Peyer's patch (tissue), 4 donors: ENCODE data around the gene NOPCHAP1. TPM values are rescaled to one million over a fixed set of nuclear protein-coding genes. Genes with fewer than 3 reads are reported as not detected.
A peak's percentile ranks its signal among the peaks of the same experiment; 100 is the strongest.

Source experiments
- DNase-seq, 3 donors: peaks; one replicate each; pipeline ENCODE4 v3.0.0-alpha.2; 2017 to 2019
- H3K27ac ChIP-seq, 4 donors: fragments of 200-600 bp; sonication (generic); one replicate each; pipeline ENCODE4 v1.5.1; 2016 to 2019
- H3K27me3 ChIP-seq, 2 donors: fragments of 200-600 bp; sonication (generic); one replicate each; pipeline ENCODE4 v1.5.1; 2019
- H3K36me3 ChIP-seq, 3 donors: fragments of 200-600 bp; sonication (generic); one replicate each; pipeline ENCODE4 v1.5.1; 2016 to 2019
- H3K4me1 ChIP-seq, 4 donors: fragments of 200-600 bp; sonication (generic); one replicate each; pipeline ENCODE4 v1.5.1; 2016 to 2019
- H3K4me3 ChIP-seq, 4 donors: fragments of 200-600 bp; sonication (generic); 1 replicate in 3 of 4; 2 replicates in 1 of 4; pipeline ENCODE4 v1.5.1; 2016 to 2019; ENCODE audit warnings: mild to moderate bottlenecking in 1 of 4
- H3K9me3 ChIP-seq, 4 donors: fragments of 200-600 bp; sonication (generic); one replicate each; pipeline ENCODE4 v1.5.1; 2016 to 2019; ENCODE audit warnings: mild to moderate bottlenecking in 1 of 4
- CTCF ChIP-seq, 6 experiments: fragments of 450-650 bp in 4 of 6; fragments of 200-600 bp in 2 of 6; sonication (generic) in 1 of 6; IDR thresholded peaks; one replicate each; pipeline ENCODE4 v1.5.1; 2017 to 2019; ENCODE audit warnings: antibody characterized with exemption in 6 of 6, mild to moderate bottlenecking in 3 of 6, moderate library complexity in 1 of 6
- POLR2A ChIP-seq, 2 donors: fragments of 450-650 bp; IDR thresholded peaks; one replicate each; pipeline ENCODE4 v1.5.1; 2017; ENCODE audit warnings: antibody characterized with exemption in 2 of 2, mild to moderate bottlenecking in 2 of 2, moderate library complexity in 2 of 2
- total RNA-seq, 4 donors: library from RNA; depleted of rRNA; stranded (reverse); fragments of >200 nt; gene quantifications; one replicate each; pipeline ENCODE4 v1.1.0, GENCODE V29; 2016

Gene NOPCHAP1
- total RNA-seq, 4 donors from 2014 or later, result 1.2 to 7.1 (median 5.1) TPM

DNA sequence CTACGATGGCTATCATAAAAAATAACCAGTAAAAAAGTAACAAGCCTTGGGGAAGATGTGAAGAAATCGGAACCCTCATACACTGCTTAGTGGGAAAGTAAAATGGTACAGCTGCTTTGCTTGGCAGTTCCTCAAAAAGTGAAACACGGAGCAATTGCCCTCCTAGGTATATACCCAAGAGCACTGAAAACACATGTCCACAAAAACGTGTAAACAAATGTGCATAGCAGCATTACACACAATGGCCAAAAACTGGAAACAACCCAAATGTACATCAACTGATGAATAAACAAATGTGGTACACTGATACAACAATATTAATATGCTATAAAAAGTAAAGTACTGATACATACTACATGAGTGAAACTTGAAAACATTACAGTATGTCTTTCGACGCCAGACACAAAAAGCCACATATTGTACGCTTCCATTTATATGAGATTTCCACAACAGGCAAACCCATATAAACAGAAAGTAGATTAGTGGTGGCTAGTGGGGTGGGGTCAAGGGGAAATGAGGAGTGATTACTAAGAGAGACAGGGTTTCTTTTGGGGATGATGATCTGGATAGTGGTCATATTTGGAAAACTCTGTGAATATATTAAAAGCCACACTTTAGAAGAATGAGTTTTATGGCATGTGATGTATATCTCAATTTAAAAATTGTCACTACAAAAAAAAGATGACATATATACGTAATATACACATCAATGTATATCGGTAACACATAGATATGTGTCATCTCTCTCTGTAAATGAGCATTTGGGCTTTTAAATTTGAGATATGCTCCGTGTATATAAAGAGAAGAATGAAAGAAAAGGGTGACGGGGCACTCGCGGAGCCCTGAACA is 29.0 kb upstream of the NOPCHAP1 start:
- Histone ChIP-seq H3K27ac (peak overlapping the region; percentile 81 to 97 (median 88)), H3K27me3 (no peaks in the 10 kb centered on the region), H3K36me3 (no peaks in the 10 kb centered on the region), H3K4me3 (peak overlapping the region; percentile 86 to 99 (median 94)), H3K9me3 (no peaks in the 10 kb centered on the region), H3K4me1 (peaks cover 0 to 25% (median 5%) of the 10 kb centered on the region in 4 donors)
- TF ChIP-seq CTCF (IDR thresholded peaks at IDR 0.05) (no peak), POLR2A (IDR thresholded peaks at IDR 0.05) (no peak)
- DNase-seq, result no peak

- H3K36me3 ChIP-seq, result no peaks in the 10 kb centered on the region
- TF ChIP-seq CTCF (IDR thresholded peaks at IDR 0.05) (no peak), POLR2A (IDR thresholded peaks at IDR 0.05) (no peak)
- H3K27me3 ChIP-seq, result no peaks in the 10 kb centered on the region
- peak in 2 of 3 donors; percentile 47 to 67 for DNase-seq
- H3K9me3 ChIP-seq, result no peaks in the 10 kb centered on the region
- H3K4me1 ChIP-seq, result peaks cover 0 to 25% (median 5%) of the 10 kb centered on the region in 4 donors
- H3K27ac ChIP-seq, result peak overlapping the region; percentile 81 to 97 (median 88)
- peak overlapping the region; percentile 86 to 99 (median 94) for H3K4me3 ChIP-seq
Measured at GRCh38 chr12:104957719-104958000, 28.5 kb upstream of the NOPCHAP1 start.

- no peaks in the 10 kb centered on the region for H3K9me3 ChIP-seq
- peak in 3 of 6 experiments; percentile 46 to 53 (median 48) for TF ChIP-seq CTCF (IDR thresholded peaks at IDR 0.05)
- TF ChIP-seq POLR2A (IDR thresholded peaks at IDR 0.05), result peak; percentile 51 to 72
- peak; percentile 85 to 92 (median 87) for DNase-seq
- H3K27me3 ChIP-seq, result no peaks in the 10 kb centered on the region
- H3K36me3 ChIP-seq, result no peaks in the 10 kb centered on the region
- peak within 1 kb of the TSS; percentile 86 to 99 (median 94) for H3K4me3 ChIP-seq
- peaks cover 0 to 25% (median 5%) of the 10 kb centered on the region in 4 donors for H3K4me1 ChIP-seq
- H3K27ac ChIP-seq, result peak within 1 kb of the TSS; percentile 81 to 97 (median 88)
Measured at GRCh38 chr12:104958001-104958804, 27.9 kb upstream of the NOPCHAP1 start, which contains the start of gene SLC41A2. SLC41A2 (minus strand) TSS chr12:104958290; CDS start chr12:104928527, 29,763 bp downstream.

DNA sequence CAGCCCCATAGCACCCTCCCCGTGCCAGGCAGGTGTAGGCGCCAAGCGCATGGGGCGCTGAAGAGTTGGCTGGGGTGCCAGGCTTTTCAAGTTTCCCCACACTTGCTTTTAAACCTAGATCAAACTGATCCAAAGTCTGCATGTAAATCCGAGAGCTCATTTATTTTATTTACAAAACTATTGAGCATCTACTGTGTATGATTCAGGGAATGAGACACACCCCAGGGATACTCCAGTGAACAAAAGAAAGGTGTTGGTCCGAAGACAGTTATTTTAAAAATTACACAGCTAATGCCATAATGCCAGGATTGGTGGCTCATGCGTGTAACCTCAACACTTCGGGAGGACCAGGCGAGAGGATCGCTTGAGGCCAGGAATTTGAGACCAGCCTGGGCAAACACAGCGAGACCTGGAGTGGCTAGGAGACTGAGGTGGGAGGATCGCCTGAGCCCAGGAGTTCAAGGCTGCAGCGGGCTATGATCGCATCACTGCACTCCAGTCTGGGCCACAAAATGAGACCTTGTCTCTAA is 27.2 kb upstream of the NOPCHAP1 start:
- no peaks in the 10 kb centered on the region for H3K27me3 ChIP-seq
- DNase-seq, result no peak
- peak overlapping the region; percentile 86 to 99 (median 94) for H3K4me3 ChIP-seq
- TF ChIP-seq POLR2A (IDR thresholded peaks at IDR 0.05) (no peak), CTCF (IDR thresholded peaks at IDR 0.05) (peak in 1 of 6 experiments; percentile 10)
- H3K4me1 ChIP-seq, result peaks cover 0 to 25% (median 5%) of the 10 kb centered on the region in 4 donors
- H3K9me3 ChIP-seq, result no peaks in the 10 kb centered on the region
- peak overlapping the region; percentile 81 to 97 (median 88) for H3K27ac ChIP-seq
- no peaks in the 10 kb centered on the region for H3K36me3 ChIP-seq

DNA sequence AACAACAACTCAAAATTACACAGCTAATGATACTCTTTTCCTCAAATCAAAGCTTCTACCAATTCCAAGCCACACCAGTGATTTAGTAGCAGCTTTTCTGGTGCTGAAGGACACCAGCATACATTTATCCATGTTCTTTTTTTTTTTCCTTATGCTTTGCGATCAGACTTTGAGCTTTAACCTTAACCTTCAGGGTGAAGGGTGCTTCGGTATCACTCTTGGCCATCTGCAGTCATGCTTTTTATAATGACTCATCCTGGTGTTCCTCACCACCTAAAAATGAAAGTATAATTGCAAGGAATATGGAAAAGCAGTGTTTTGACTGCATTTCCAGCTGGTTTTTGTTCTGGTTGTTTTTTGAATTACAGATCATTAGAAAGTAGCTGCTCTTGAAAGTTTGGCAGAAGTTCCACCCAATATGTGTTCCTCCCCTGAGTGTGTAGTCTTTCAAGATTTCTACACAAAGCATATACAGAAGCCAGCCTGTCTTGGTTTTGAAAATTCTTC is 26.7 kb upstream of the NOPCHAP1 start:
- H3K27me3 ChIP-seq, result no peaks in the 10 kb centered on the region
- peak overlapping the region in 2 of 4 donors; percentile 99 for H3K4me3 ChIP-seq
- TF ChIP-seq POLR2A (IDR thresholded peaks at IDR 0.05), result no peak
- TF ChIP-seq CTCF (IDR thresholded peaks at IDR 0.05), result no peak
- DNase-seq, result no peak
- peaks cover 0 to 25% (median 5%) of the 10 kb centered on the region in 4 donors for H3K4me1 ChIP-seq
- no peaks in the 10 kb centered on the region for H3K9me3 ChIP-seq
- no peaks in the 10 kb centered on the region for H3K36me3 ChIP-seq
- peak overlapping the region in 3 of 4 donors; percentile 84 to 97 (median 92) for H3K27ac ChIP-seq
